ENCODE results near the gene MYL6B. TPM values are rescaled to one million over a fixed set of nuclear protein-coding genes. Genes with fewer than 3 reads are reported as not detected.

The MYL6B gene
- polyA plus RNA-seq, 2 of the 4 experiments (the other 2 are of a cell fraction) = 67.0 to 83.9 TPM

DNA sequence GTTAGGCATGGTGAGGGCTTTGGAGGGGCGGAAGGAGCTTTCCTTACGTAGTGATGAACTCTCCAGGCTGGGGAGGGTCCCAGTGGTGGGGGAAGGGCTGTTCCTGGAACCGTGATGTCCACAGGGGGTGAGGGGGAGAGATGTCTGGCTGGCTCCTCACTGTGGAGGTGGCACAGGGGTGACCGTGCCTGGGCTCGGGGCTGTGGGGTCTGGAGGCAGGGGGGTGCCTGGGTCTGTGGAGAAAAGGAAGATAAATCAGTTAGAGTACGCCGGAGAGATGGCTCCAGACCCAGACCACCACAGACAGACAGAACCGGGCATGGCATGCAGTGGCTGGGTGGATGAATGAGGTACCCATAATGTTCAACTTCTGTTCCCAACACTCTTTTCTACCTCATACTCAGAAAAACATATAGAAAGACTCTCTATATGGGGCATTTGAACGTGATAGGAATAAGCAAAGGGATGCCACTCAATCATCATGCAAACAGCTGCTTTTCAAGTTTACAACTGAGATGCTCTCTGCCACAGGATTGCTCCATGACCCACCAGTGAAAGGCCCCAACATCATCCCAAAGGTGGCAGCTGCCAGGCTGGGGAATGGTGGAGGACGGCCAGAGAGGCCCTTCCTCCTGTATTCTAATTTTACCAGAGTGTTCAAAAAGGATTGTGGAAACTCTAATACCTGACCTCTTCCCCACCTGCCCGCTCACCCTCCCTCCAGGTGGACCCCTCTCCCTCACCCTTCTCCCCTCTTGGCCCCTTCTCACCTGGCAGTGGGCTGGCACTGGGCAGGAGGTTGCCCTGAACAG lies 11.4 kb downstream of the MYL6B start:
- no peak overlapping the region for H3K4me3 ChIP-seq
- ChIA-PET CTCF (interaction anchor here (1.0 to 9.0 kb wide), 8 partner anchors 11 to 94 kb away, joined by 3 to 83 read pairs (median 5); partner anchors contain the start of genes ANKRD52, SMARCC2 and ZC3H10), POLR2A (interaction anchor here (0.8 to 0.9 kb wide), 2 partner anchors 12 to 36 kb away, joined by 3 to 4 read pairs; partner anchors contain the start of gene ESYT1)
- no peak overlapping the region for H3K4me2 ChIP-seq
- TF ChIP-seq, protein P1, sequence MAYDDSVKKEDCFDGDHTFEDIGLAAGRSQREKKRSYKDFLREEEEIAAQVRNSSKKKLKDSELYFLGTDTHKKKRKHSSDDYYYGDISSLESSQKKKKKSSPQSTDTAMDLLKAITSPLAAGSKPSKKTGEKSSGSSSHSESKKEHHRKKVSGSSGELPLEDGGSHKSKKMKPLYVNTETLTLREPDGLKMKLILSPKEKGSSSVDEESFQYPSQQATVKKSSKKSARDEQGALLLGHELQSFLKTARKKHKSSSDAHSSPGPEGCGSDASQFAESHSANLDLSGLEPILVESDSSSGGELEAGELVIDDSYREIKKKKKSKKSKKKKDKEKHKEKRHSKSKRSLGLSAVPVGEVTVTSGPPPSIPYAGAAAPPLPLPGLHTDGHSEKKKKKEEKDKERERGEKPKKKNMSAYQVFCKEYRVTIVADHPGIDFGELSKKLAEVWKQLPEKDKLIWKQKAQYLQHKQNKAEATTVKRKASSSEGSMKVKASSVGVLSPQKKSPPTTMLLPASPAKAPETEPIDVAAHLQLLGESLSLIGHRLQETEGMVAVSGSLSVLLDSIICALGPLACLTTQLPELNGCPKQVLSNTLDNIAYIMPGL (CRISPR knock-in tag; IDR thresholded peaks at IDR 0.05; ENCODE audit: borderline replicate concordance) = no peak
- no peak for TF ChIP-seq KDM1A (IDR thresholded peaks at IDR 0.05; ENCODE audit: low read depth)
- TF ChIP-seq KDM5A (IDR thresholded peaks at IDR 0.05) = no peak
- no peak for TF ChIP-seq POLR2A (IDR thresholded peaks at IDR 0.05; ENCODE audit: low read length)
- TF ChIP-seq, protein P2, sequence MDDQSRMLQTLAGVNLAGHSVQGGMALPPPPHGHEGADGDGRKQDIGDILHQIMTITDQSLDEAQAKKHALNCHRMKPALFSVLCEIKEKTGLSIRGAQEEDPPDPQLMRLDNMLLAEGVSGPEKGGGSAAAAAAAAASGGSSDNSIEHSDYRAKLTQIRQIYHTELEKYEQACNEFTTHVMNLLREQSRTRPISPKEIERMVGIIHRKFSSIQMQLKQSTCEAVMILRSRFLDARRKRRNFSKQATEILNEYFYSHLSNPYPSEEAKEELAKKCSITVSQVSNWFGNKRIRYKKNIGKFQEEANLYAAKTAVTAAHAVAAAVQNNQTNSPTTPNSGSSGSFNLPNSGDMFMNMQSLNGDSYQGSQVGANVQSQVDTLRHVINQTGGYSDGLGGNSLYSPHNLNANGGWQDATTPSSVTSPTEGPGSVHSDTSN (IDR thresholded peaks at IDR 0.05) = 0 out of 2 replicates have a peak, but pooled peaks have one; percentile 13
- TF ChIP-seq, protein P3, sequence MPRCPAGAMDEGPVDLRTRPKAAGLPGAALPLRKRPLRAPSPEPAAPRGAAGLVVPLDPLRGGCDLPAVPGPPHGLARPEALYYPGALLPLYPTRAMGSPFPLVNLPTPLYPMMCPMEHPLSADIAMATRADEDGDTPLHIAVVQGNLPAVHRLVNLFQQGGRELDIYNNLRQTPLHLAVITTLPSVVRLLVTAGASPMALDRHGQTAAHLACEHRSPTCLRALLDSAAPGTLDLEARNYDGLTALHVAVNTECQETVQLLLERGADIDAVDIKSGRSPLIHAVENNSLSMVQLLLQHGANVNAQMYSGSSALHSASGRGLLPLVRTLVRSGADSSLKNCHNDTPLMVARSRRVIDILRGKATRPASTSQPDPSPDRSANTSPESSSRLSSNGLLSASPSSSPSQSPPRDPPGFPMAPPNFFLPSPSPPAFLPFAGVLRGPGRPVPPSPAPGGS (IDR thresholded peaks at IDR 0.05) = no peak
- TF ChIP-seq ZSCAN20 (CRISPR knock-in tag; IDR thresholded peaks at IDR 0.05) = no peak
- TF ChIP-seq MYC (IDR thresholded peaks at IDR 0.05; ENCODE audit: borderline replicate concordance, low read length) = no peak
- no peak for TF ChIP-seq GATA3 (IDR thresholded peaks at IDR 0.05; ENCODE audit: borderline replicate concordance)
- TF ChIP-seq NR3C1 (IDR thresholded peaks at IDR 0.05) = no peak
- TF ChIP-seq JUN (IDR thresholded peaks at IDR 0.05) = no peak
- no peak for TF ChIP-seq CBX2 (IDR thresholded peaks at IDR 0.05; ENCODE audit: borderline replicate concordance, low read depth)
- no peak for TF ChIP-seq ZFP36 (IDR thresholded peaks at IDR 0.05; ENCODE audit: borderline replicate concordance, partially characterized antibody)
- TF ChIP-seq POLR2AphosphoS2 (conservative IDR thresholded peaks at IDR 0.05; ENCODE audit: low read length) = peak; percentile 66; the same call in 1 of the 2 replicates
- TF ChIP-seq, protein P4, sequence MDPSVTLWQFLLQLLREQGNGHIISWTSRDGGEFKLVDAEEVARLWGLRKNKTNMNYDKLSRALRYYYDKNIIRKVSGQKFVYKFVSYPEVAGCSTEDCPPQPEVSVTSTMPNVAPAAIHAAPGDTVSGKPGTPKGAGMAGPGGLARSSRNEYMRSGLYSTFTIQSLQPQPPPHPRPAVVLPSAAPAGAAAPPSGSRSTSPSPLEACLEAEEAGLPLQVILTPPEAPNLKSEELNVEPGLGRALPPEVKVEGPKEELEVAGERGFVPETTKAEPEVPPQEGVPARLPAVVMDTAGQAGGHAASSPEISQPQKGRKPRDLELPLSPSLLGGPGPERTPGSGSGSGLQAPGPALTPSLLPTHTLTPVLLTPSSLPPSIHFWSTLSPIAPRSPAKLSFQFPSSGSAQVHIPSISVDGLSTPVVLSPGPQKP (IDR thresholded peaks at IDR 0.05; ENCODE audit: low read depth, low read length) = no peak
- TF ChIP-seq HOXB5 (CRISPR knock-in tag; IDR thresholded peaks at IDR 0.05) = no peak
- no peak for TF ChIP-seq CHD4 (IDR thresholded peaks at IDR 0.05; ENCODE audit: borderline replicate concordance)
- TF ChIP-seq RARB (CRISPR knock-in tag; IDR thresholded peaks at IDR 0.05) = no peak
- TF ChIP-seq RAD21 (conservative IDR thresholded peaks at IDR 0.05 in 1 of 2, IDR thresholded peaks at IDR 0.05 in 1 of 2) = no peak
- TF ChIP-seq FOSB (CRISPR knock-in tag; IDR thresholded peaks at IDR 0.05) = 0 out of 2 replicates have a peak, but pooled peaks have one; percentile 33
- TF ChIP-seq, protein P5, sequence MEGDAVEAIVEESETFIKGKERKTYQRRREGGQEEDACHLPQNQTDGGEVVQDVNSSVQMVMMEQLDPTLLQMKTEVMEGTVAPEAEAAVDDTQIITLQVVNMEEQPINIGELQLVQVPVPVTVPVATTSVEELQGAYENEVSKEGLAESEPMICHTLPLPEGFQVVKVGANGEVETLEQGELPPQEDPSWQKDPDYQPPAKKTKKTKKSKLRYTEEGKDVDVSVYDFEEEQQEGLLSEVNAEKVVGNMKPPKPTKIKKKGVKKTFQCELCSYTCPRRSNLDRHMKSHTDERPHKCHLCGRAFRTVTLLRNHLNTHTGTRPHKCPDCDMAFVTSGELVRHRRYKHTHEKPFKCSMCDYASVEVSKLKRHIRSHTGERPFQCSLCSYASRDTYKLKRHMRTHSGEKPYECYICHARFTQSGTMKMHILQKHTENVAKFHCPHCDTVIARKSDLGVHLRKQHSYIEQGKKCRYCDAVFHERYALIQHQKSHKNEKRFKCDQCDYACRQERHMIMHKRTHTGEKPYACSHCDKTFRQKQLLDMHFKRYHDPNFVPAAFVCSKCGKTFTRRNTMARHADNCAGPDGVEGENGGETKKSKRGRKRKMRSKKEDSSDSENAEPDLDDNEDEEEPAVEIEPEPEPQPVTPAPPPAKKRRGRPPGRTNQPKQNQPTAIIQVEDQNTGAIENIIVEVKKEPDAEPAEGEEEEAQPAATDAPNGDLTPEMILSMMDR (IDR thresholded peaks at IDR 0.05) = no peak
- TF ChIP-seq TP53 (CRISPR knock-in tag; IDR thresholded peaks at IDR 0.05) = 0 out of 2 replicates have a peak, but pooled peaks have one; percentile 43
- TF ChIP-seq, protein P6, sequence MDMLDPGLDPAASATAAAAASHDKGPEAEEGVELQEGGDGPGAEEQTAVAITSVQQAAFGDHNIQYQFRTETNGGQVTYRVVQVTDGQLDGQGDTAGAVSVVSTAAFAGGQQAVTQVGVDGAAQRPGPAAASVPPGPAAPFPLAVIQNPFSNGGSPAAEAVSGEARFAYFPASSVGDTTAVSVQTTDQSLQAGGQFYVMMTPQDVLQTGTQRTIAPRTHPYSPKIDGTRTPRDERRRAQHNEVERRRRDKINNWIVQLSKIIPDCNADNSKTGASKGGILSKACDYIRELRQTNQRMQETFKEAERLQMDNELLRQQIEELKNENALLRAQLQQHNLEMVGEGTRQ (IDR thresholded peaks at IDR 0.05) = no peak
- TF ChIP-seq RFX5 (IDR thresholded peaks at IDR 0.05) = no peak
- H3K9me3 ChIP-seq = no peaks in the 10 kb centered on the region
- peak; percentile 3 to 5; a peak in 3 of 6 replicates for ATAC-seq
- peaks cover 27% of the 10 kb centered on the region for H3K4me1 ChIP-seq
- H3K27ac ChIP-seq = no peak overlapping the region
- 91% methylated on average over 11 of the region's 11 CpGs for WGBS (ENCODE audit: missing lambda C conversion rate)
- DNase-seq (ENCODE audit: low read depth in 1 of 2, low spot score in 1 of 2) = no peak
- no peak for FAIRE-seq
